Esophagus squamous epithelium (tissue), 5 donors: ENCODE measurements around the gene MEIS3. TPM values are rescaled to one million over a fixed set of nuclear protein-coding genes. Genes with fewer than 3 reads are reported as not detected.

Source experiments
- DNase-seq: peaks from one replicate; lab custom pipeline; 2025; lab: John Stamatoyannopoulos, UW
- H3K27ac ChIP-seq, 4 donors: fragments of 200-600 bp; sonication (generic); one replicate each; pipeline ENCODE4 v1.5.1; 2016 to 2019; ENCODE audit warnings: mild to moderate bottlenecking in 1 of 4
- H3K27me3 ChIP-seq, 4 donors: fragments of 200-600 bp; sonication (generic); 1 replicate in 3 of 4; 2 replicates in 1 of 4; pipeline versions ENCODE4 v1.5.1 to v1.6.0; 2017 to 2021; ENCODE audit warnings: antibody characterized with exemption in 1 of 4
- H3K36me3 ChIP-seq, 3 donors: fragments of 200-600 bp; sonication (generic); one replicate each; pipeline ENCODE4 v1.5.1; 2016 to 2019
- H3K4me1 ChIP-seq, 3 donors: fragments of 200-600 bp; sonication (generic); one replicate each; pipeline ENCODE4 v1.5.1; 2017 to 2019
- H3K4me3 ChIP-seq, 4 donors: fragments of 200-600 bp; sonication (generic); 1 replicate in 3 of 4; 2 replicates in 1 of 4; pipeline ENCODE4 v1.5.1; 2016 to 2019; ENCODE audit warnings: mild to moderate bottlenecking in 2 of 4, moderate library complexity in 1 of 4
- H3K9me3 ChIP-seq, 3 donors: fragments of 200-600 bp; sonication (generic); one replicate each; pipeline ENCODE4 v1.5.1; 2016 to 2019
- CTCF ChIP-seq, 6 experiments: fragments of 450-650 bp in 4 of 6; fragments of 200-600 bp in 2 of 6; sonication (generic) in 2 of 6; IDR thresholded peaks; one replicate each; pipeline ENCODE4 v1.5.1; 2016 to 2019; ENCODE audit warnings: antibody characterized with exemption in 6 of 6, mild to moderate bottlenecking in 4 of 6, moderate library complexity in 4 of 6
- POLR2A ChIP-seq, 4 donors: fragments of 450-650 bp; IDR thresholded peaks; one replicate each; pipeline ENCODE4 v1.6.1; 2017; ENCODE audit warnings: antibody characterized with exemption in 4 of 4, mild to moderate bottlenecking in 4 of 4, moderate library complexity in 3 of 4
- WGBS, 2 donors: methylation state at CpG; one replicate each; pipeline ENCODE4 v1.1.5; 2018; 5-methylcytosine and 5-hydroxymethylcytosine counted together
- intact Hi-C: fragments of 100-400 bp; cut with DNase I; formaldehyde crosslinking; loops from one replicate; pipeline ENCODE4 v1.15.0; 2022
- total RNA-seq, 4 donors: library from RNA; depleted of rRNA; stranded (reverse); fragments of >200 nt; gene quantifications; one replicate each; pipeline ENCODE4 v1.1.0, GENCODE V29; 2016
- donor health status: DM: yes; HTN: yes; CAD: no.

The MEIS3 gene
- total RNA-seq, 4 donors from 2014 or later: 1.0 to 13.5 (median 3.9) TPM

DNA sequence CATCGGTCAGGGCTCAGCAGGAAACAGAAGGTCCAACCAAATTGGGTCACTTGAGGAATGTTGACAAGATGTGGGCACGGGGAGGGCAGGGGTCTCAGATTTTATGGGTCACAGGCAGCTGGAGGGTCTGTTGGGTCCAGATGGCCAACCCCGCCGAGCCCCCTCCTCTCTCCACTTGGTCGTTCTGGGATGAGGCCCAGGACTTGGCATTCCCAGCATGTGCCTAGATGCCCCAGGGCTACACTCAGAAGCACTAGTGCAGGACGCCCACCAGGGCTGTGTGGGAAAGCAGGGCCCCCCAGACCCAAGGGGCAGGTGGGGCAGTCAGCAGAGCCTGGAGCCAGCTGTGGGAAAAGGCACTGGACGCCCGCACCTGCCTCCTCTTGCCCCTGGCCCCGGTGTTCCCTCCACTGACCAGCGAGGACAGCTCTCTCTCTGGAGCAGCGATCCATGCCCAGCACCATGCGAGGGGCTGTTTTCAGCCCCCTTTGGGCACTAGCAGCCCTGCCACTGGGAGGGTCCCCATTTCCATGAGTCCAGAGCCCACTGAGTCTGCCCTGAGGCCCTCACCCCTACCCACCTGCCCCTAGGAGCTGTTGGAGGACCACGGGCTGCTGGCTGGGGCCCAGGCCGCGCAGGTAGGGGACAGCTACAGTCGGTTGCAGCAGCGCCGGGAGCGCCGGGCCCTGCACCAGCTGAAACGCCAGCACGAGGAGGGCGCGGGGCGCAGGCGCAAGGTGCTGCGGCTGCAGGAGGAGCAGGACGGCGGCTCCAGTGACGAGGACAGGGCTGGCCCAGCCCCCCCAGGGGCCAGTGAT is 44.2 kb downstream of the MEIS3 start:
- TF ChIP-seq POLR2A (IDR thresholded peaks at IDR 0.05): no peak
- TF ChIP-seq CTCF (IDR thresholded peaks at IDR 0.05): no peak
- no peak overlapping the region for H3K27ac ChIP-seq
- intact Hi-C loops: no loop called here
- WGBS, 2 donors: 83 to 94% methylated on average over 8 to 9 of the region's 30 CpGs
- peaks cover 38 to 100% (median 64%) of the 10 kb centered on the region in 3 donors for H3K36me3 ChIP-seq
- no peaks in the 10 kb centered on the region for H3K27me3 ChIP-seq
- peaks cover 0 to 4% (median 0%) of the 10 kb centered on the region in 3 donors for H3K4me1 ChIP-seq
- no peaks in the 10 kb centered on the region for H3K9me3 ChIP-seq
- no peak overlapping the region for H3K4me3 ChIP-seq
- DNase-seq: no peak

DNA sequence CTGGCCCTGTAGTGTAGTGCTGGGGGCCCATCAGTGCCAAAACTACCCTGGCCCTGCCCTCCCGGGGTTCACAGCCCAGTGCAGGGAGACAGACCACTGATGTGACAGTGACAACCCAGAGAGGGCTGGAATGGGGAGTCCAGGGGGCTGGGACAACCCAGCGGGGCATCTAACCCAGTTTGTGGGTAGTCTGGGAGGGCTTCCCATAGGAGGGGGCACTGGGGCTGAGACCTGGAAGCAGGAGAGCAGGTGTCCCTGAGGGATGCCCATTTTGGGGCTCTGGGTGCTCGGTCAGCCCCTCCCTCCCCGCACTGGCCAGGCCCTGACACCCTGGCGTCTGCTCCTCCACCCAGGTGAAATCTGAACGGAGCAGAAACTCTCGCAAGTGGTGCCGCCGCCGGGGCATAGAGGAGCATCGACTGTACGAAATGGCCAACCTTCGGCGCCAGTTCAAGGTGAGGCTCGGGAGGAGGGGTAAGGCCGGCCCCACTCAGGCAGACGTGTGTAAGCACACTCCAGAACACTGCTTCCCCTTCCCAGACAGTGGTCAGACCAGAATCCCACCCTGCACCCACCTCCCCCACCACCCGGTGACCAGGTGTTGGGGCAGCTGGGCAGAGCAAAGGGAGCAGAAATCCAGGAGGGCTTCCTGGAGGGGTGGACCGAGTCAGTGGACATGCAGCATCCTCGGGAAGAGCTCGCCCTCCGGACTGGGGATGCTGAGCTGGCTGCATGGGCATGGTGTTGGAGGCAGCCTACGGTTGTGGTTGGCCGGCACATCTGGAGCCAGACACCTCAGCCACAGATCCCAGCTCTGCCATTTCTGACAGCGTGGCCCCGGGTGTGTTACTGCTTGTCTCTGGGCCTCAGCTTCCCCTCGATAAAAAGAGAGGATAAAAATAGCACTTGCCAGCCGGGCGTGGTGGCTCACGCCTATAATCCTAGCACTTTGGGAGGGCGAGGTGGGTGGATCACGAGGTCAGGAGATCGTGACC is 45.8 kb downstream of the MEIS3 start:
- TF ChIP-seq POLR2A (IDR thresholded peaks at IDR 0.05) (no peak), CTCF (IDR thresholded peaks at IDR 0.05) (no peak)
- DNase-seq: no peak
- Histone ChIP-seq H3K4me1 (peaks cover 0 to 10% (median 0%) of the 10 kb centered on the region in 3 donors), H3K27me3 (no peaks in the 10 kb centered on the region), H3K27ac (no peak overlapping the region), H3K9me3 (no peaks in the 10 kb centered on the region), H3K36me3 (peaks cover 46 to 100% (median 78%) of the 10 kb centered on the region in 3 donors), H3K4me3 (no peak overlapping the region)
- intact Hi-C loops: no loop called here
- 81 to 96% methylated on average over 3 to 10 of the region's 33 CpGs for WGBS, 2 donors

GRCh38 chr19:47372603-47373002 is 46.7 kb downstream of the MEIS3 start:
- DNase-seq: no peak
- no peaks in the 10 kb centered on the region for H3K27me3 ChIP-seq
- H3K36me3 ChIP-seq: peaks cover 46 to 99% (median 74%) of the 10 kb centered on the region in 3 donors
- peaks cover 0 to 10% (median 0%) of the 10 kb centered on the region in 3 donors for H3K4me1 ChIP-seq
- WGBS, 2 donors: 90 to 100% methylated on average over 1 to 7 of the region's 22 CpGs
- TF ChIP-seq CTCF (IDR thresholded peaks at IDR 0.05) (no peak), POLR2A (IDR thresholded peaks at IDR 0.05) (no peak)
- H3K4me3 ChIP-seq: no peak overlapping the region
- intact Hi-C loops: no loop called here
- no peaks in the 10 kb centered on the region for H3K9me3 ChIP-seq
- no peak overlapping the region for H3K27ac ChIP-seq

- Histone ChIP-seq H3K27ac (no peak overlapping the region), H3K4me1 (peaks cover 0 to 10% (median 0%) of the 10 kb centered on the region in 3 donors), H3K4me3 (no peak overlapping the region), H3K27me3 (no peaks in the 10 kb centered on the region), H3K36me3 (peaks cover 35 to 99% (median 61%) of the 10 kb centered on the region in 3 donors), H3K9me3 (no peaks in the 10 kb centered on the region)
- intact Hi-C loops: no loop called here
- DNase-seq: no peak
- WGBS, 2 donors: 81 to 100% methylated on average over 1 to 4 of the region's 9 CpGs
- TF ChIP-seq CTCF (IDR thresholded peaks at IDR 0.05) (no peak), POLR2A (IDR thresholded peaks at IDR 0.05) (no peak)
Measured at GRCh38 chr19:47371261-47371660, 48.1 kb downstream of the MEIS3 start.
